NK-92 (cell line): ENCODE data around the gene PIGS.

Experiments used
- DNase-seq: peaks from one replicate; lab custom pipeline; 2025; ENCODE audit not compliant: unreplicated experiment; lab: John Stamatoyannopoulos, UW

PIGS gene

GRCh38 chr17:28551421-28552175 lies 19.7 kb downstream of the PIGS start:
- no peak for DNase-seq

- no peak for DNase-seq
Observed at GRCh38 chr17:28550858-28551257, 20.5 kb downstream of the PIGS start.

GRCh38 chr17:28549236-28550132 lies 21.8 kb downstream of the PIGS start:
- DNase-seq = no peak

GRCh38 chr17:28548417-28549130 lies 22.8 kb downstream of the PIGS start:
- no peak for DNase-seq

GRCh38 chr17:28547623-28548416 lies 23.5 kb downstream of the PIGS start:
- no peak for DNase-seq

GRCh38 chr17:28547096-28547622 lies 24.2 kb downstream of the PIGS start:
- no peak for DNase-seq

- DNase-seq = no peak
Observed at GRCh38 chr17:28545787-28546415, 25.4 kb downstream of the PIGS start.

- no peak for DNase-seq
Observed at GRCh38 chr17:28545141-28545503, 26.2 kb downstream of the PIGS start.

GRCh38 chr17:28544402-28545140 lies 26.8 kb downstream of the PIGS start:
- DNase-seq = no peak

GRCh38 chr17:28541439-28541838 lies 29.9 kb downstream of the PIGS start:
- DNase-seq = no peak

- no peak for DNase-seq
Observed at GRCh38 chr17:28540231-28540630, 31.1 kb downstream of the PIGS start.

- DNase-seq = no peak
Observed at GRCh38 chr17:28538296-28538895, 32.9 kb downstream of the PIGS start.

GRCh38 chr17:28537219-28537610 lies 34.1 kb downstream of the PIGS start:
- no peak for DNase-seq

- DNase-seq = no peak
Observed at GRCh38 chr17:28536532-28537218, 34.6 kb downstream of the PIGS start.

GRCh38 chr17:28534740-28535375 lies 36.5 kb downstream of the PIGS start:
- no peak for DNase-seq

- no peak for DNase-seq
Observed at GRCh38 chr17:28533091-28533807, 38.1 kb downstream of the PIGS start.
